Activated CD4-positive, alpha-beta T cell treated with anti-CD3 and anti-CD28 coated beads, Interleukin-2, amount 50 U/mL, for 4 hours (primary cell): ENCODE data around the gene BCORL1.

Experiments
- DNase-seq, 2 experiments: peaks; one replicate each; pipeline ENCODE4 v3.0.0-alpha.2; 2020

BCORL1 gene

GRCh38 chrX:130098210-130098552 is 115.7 kb downstream of the BCORL1 start:
- DNase-seq: no peak

- DNase-seq: no peak
Measured at GRCh38 chrX:130100180-130100579, 117.7 kb downstream of the BCORL1 start.

- no peak for DNase-seq
Measured at GRCh38 chrX:130103605-130104004, 121.2 kb downstream of the BCORL1 start.

GRCh38 chrX:130105244-130105643 is 122.8 kb downstream of the BCORL1 start:
- no peak for DNase-seq

GRCh38 chrX:130106071-130106470 is 123.6 kb downstream of the BCORL1 start:
- DNase-seq: no peak
